Measurements from ENCODE around the gene SLC25A21.

SLC25A21 gene

GRCh38 chr14:36667679-36668078 lies 504.7 kb downstream of the SLC25A21 start:
- Histone ChIP-seq H3K36me3 (ENCODE audit: control insufficient read depth, insufficient read depth, low read length) (no peaks in the 10 kb centered on the region), H3K27me3 (replicated peaks; ENCODE audit: control insufficient read depth, insufficient read depth, low read length) (no peaks in the 10 kb centered on the region), H3K4me3 (replicated peaks; ENCODE audit: low read depth, low read length) (no peak overlapping the region)
- TF ChIP-seq, protein P1, sequence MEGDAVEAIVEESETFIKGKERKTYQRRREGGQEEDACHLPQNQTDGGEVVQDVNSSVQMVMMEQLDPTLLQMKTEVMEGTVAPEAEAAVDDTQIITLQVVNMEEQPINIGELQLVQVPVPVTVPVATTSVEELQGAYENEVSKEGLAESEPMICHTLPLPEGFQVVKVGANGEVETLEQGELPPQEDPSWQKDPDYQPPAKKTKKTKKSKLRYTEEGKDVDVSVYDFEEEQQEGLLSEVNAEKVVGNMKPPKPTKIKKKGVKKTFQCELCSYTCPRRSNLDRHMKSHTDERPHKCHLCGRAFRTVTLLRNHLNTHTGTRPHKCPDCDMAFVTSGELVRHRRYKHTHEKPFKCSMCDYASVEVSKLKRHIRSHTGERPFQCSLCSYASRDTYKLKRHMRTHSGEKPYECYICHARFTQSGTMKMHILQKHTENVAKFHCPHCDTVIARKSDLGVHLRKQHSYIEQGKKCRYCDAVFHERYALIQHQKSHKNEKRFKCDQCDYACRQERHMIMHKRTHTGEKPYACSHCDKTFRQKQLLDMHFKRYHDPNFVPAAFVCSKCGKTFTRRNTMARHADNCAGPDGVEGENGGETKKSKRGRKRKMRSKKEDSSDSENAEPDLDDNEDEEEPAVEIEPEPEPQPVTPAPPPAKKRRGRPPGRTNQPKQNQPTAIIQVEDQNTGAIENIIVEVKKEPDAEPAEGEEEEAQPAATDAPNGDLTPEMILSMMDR (IDR thresholded peaks at IDR 0.05; ENCODE audit: insufficient read depth, low read length, poor library complexity, severe bottlenecking): no peak
- DNase-seq (ENCODE audit: extremely low read depth, insufficient read length): no peak

- no peak for DNase-seq (ENCODE audit: extremely low read depth, insufficient read length)
- H3K4me3 ChIP-seq (replicated peaks; ENCODE audit: low read depth, low read length): no peak overlapping the region
- no peaks in the 10 kb centered on the region for H3K36me3 ChIP-seq (ENCODE audit: control insufficient read depth, insufficient read depth, low read length)
- no peaks in the 10 kb centered on the region for H3K27me3 ChIP-seq (replicated peaks; ENCODE audit: control insufficient read depth, insufficient read depth, low read length)
- TF ChIP-seq, protein P1 (IDR thresholded peaks at IDR 0.05; ENCODE audit: insufficient read depth, low read length, poor library complexity, severe bottlenecking): no peak
Measured at GRCh38 chr14:36666416-36667206, 505.8 kb downstream of the SLC25A21 start.

GRCh38 chr14:36665887-36666415 lies 506.5 kb downstream of the SLC25A21 start:
- H3K36me3 ChIP-seq (ENCODE audit: control insufficient read depth, insufficient read depth, low read length): no peaks in the 10 kb centered on the region
- H3K4me3 ChIP-seq (replicated peaks; ENCODE audit: low read depth, low read length): no peak overlapping the region
- TF ChIP-seq, protein P1 (IDR thresholded peaks at IDR 0.05; ENCODE audit: insufficient read depth, low read length, poor library complexity, severe bottlenecking): no peak
- no peaks in the 10 kb centered on the region for H3K27me3 ChIP-seq (replicated peaks; ENCODE audit: control insufficient read depth, insufficient read depth, low read length)
- DNase-seq (ENCODE audit: extremely low read depth, insufficient read length): no peak

DNA sequence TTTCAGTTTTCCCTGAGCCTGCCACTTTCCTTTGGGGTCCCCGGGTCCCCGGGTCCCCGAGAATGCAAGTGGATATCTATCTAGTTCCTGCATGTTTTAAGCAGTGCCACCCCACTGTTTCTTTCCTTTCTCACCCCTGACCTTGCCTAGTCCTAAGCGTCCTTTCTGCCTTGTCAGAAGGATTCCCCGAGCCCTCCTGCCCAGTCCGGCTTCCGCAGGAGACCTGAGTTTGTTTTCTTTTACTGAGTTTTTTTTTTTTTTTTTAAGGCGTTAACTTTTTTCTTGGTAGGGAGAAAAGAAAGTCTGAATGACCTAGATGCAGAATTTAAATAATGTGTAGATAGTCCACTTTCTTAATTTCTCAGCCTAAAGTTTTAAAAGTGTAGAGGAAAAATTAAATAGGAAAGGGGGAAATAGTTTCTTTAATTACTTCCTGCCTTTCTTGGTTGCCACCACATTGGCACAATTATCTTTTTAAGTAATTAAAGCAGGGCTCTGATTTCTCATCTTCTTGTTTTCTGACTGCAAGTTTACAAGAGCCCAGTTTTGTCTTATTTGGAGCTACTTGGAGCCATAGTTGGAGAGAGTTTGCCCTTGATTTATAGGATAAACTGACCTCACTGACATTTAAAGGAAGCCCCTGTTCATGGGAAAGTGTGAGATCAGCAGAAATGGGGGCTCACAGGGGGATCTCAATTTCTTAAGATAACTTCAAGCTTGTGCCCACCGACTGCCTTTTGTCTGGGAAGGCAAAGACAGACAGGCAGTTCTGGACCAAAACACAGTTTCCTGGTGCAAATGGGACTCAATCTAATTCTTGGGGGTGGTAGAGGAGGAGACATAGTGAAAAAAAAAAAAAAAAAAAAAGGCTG lies 507.8 kb downstream of the SLC25A21 start:
- no peaks in the 10 kb centered on the region for H3K27me3 ChIP-seq (replicated peaks; ENCODE audit: control insufficient read depth, insufficient read depth, low read length)
- H3K36me3 ChIP-seq (ENCODE audit: control insufficient read depth, insufficient read depth, low read length): no peaks in the 10 kb centered on the region
- TF ChIP-seq, protein P1 (IDR thresholded peaks at IDR 0.05; ENCODE audit: insufficient read depth, low read length, poor library complexity, severe bottlenecking): no peak
- DNase-seq (ENCODE audit: extremely low read depth, insufficient read length): no peak
- no peak overlapping the region for H3K4me3 ChIP-seq (replicated peaks; ENCODE audit: low read depth, low read length)

DNA sequence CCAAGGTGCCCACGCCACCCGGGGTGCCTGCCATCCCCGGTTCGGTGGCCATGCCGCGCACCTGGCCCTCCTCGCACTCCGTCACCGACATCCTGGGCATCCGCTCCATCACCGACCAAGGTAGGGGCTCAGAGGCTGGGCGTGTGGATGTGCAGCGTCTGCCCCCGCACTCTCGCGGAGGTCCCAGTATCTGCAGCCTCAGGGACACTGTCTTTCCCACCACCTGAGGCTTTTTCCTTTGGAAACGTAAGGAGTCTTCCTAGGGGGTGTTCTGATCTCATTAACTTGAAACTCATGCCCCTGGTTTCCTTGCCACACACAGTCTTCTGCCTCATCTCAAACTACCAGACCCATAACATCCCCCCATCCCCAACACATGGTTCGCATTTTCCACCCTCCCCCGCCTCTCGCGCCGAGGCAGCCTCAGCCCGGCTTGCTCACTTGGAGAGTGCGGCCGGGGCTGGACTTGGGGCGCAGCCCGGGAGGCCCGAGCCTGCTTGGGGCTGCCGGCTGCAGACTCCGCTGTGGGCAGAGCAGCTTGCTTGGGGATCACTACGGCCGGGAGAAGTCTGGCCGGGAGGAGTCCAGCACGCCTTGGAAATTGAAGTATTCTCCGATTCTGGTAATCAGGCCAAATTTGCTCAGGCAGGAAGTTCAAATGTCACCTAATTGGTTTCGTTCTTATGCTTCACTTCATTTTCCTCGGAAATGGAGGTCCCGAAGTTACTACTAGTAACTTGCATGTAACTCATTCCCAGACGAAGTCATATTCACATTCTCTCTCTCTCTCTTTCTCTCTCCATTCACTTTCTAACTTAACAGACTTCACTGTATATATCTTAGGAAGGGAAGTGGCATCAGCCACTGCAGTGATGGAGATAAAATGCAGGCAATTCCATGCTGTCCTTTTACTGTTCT lies 508.7 kb downstream of the SLC25A21 start:
- no peak for DNase-seq (ENCODE audit: extremely low read depth, insufficient read length)

More for the DNA sequence above, 508.7 kb downstream of the SLC25A21 start:
- TF ChIP-seq, protein P1 (IDR thresholded peaks at IDR 0.05; ENCODE audit: insufficient read depth, low read length, poor library complexity, severe bottlenecking): no peak
- Histone ChIP-seq H3K4me3 (replicated peaks; ENCODE audit: low read depth, low read length) (no peak overlapping the region), H3K27me3 (replicated peaks; ENCODE audit: control insufficient read depth, insufficient read depth, low read length) (no peaks in the 10 kb centered on the region), H3K36me3 (ENCODE audit: control insufficient read depth, insufficient read depth, low read length) (no peaks in the 10 kb centered on the region)
